Endodermal cell (in vitro differentiated cells): Measurements from ENCODE around the gene TGDS. TPM values are rescaled to one million over a fixed set of nuclear protein-coding genes. Genes with fewer than 3 reads are reported as not detected.

Experiments used
- DNase-seq: peaks from one replicate; pipeline ENCODE4 v3.0.0-alpha.2; 2017
- H3K27ac ChIP-seq: 2 replicates; pipeline ENCODE4 v1.5.1; 2013; ENCODE audit warnings: mild to moderate bottlenecking, low read depth, low read length, moderate library complexity
- H3K27me3 ChIP-seq: 2 replicates; pipeline ENCODE4 v1.6.1; 2013; ENCODE audit warnings: mild to moderate bottlenecking, low read length, moderate library complexity; ENCODE audit not compliant: insufficient read depth, control insufficient read depth, poor library complexity, severe bottlenecking
- H3K36me3 ChIP-seq: 2 replicates; pipeline ENCODE4 v1.7.0; 2013; ENCODE audit warnings: mild to moderate bottlenecking, low read length, moderate library complexity; ENCODE audit not compliant: control insufficient read depth, insufficient read depth
- H3K4me1 ChIP-seq: one replicate; pipeline ENCODE4 v1.7.0; 2013; ENCODE audit warnings: low read length; ENCODE audit not compliant: control insufficient read depth, insufficient read depth
- H3K4me3 ChIP-seq: 2 replicates; pipeline ENCODE4 v1.5.1; 2013; ENCODE audit warnings: mild to moderate bottlenecking, low read length, moderate library complexity
- H3K9ac ChIP-seq: 2 replicates; pipeline ENCODE4 v1.6.1; 2013; ENCODE audit warnings: mild to moderate bottlenecking, low read length, moderate library complexity; ENCODE audit not compliant: poor library complexity, severe bottlenecking; ENCODE audit errors: extremely low read depth
- H3K9me3 ChIP-seq: 2 replicates; pipeline ENCODE4 v1.6.1; 2013; ENCODE audit warnings: mild to moderate bottlenecking, low read length, moderate library complexity; ENCODE audit not compliant: control insufficient read depth
- H3K27ac Mint-ChIP-seq: 2 replicates; pipeline ENCODE4 v1.8.0; 2020; ENCODE audit warnings: mixed read lengths
- H3K27me3 Mint-ChIP-seq: 2 replicates; pipeline ENCODE4 v1.8.0; 2021; ENCODE audit warnings: mild to moderate bottlenecking, mixed read lengths; ENCODE audit not compliant: insufficient read depth
- H3K36me3 Mint-ChIP-seq: 2 replicates; pipeline ENCODE4 v1.8.0; 2020; ENCODE audit warnings: low read depth, mixed read lengths
- H3K4me1 Mint-ChIP-seq: 2 replicates; pipeline ENCODE4 v1.8.0; 2020; ENCODE audit warnings: mixed read lengths
- H3K4me3 Mint-ChIP-seq: 2 replicates; pipeline ENCODE4 v1.8.0; 2020; ENCODE audit warnings: mild to moderate bottlenecking, moderate library complexity, mixed read lengths
- H3K9me3 Mint-ChIP-seq: 2 replicates; pipeline ENCODE4 v1.8.0; 2020; ENCODE audit warnings: mild to moderate bottlenecking, mixed read lengths
- CTCF ChIP-seq: fragments of 200-600 bp; sonication (generic); conservative IDR thresholded peaks from 2 replicates; pipeline ENCODE4 v1.5.0; 2021; ENCODE audit warnings: antibody characterized with exemption, mild to moderate bottlenecking
- WGBS, 2 experiments: methylation state at CpG; one replicate each; pipeline versions ENCODE4 v1.1.5 to v1.1.7; 2013; ENCODE audit warnings: missing lambda C conversion rate in 2 of 2, mixed read lengths in 1 of 2; ENCODE audit not compliant: insufficient coverage in 1 of 2, insufficient read length in 1 of 2; 5-methylcytosine and 5-hydroxymethylcytosine counted together
- total RNA-seq, 2 donors: library from RNA; stranded (reverse); fragmentation: NEBNext Ultra II Directional in 1 of 2; extraction: Animal tissue kit (Norgen Biotek cat#: 25700) in 1 of 2; gene quantifications; 2 replicates in 1 of 2; 3 replicates in 1 of 2; pipeline ENCODE4 v1.2.1, GENCODE V29; 2021

The TGDS gene
- total RNA-seq, 2 donors from 2014 or later = 11.3 to 14.1 TPM

GRCh38 chr13:94620286-94620896 lies 24.4 kb upstream of the TGDS start:
- WGBS, 2 experiments = 84 to 100% methylated on average over 1 to 2 of the region's 2 CpGs
- TF ChIP-seq CTCF = peak; percentile 92
- Mint-ChIP-seq H3K4me1 (peaks cover 2% of the 10 kb centered on the region), H3K27me3 (no peaks in the 10 kb centered on the region), H3K36me3 (peaks cover 36% of the 10 kb centered on the region), H3K4me3 (no peak overlapping the region), H3K9me3 (no peaks in the 10 kb centered on the region), H3K27ac (no peak overlapping the region)
- H3K27me3 ChIP-seq = no peaks in the 10 kb centered on the region
- no peak overlapping the region for H3K9ac ChIP-seq
- DNase-seq = peak; percentile 77
- no peaks in the 10 kb centered on the region for H3K9me3 ChIP-seq
- H3K4me3 ChIP-seq = no peak overlapping the region
- no peaks in the 10 kb centered on the region for H3K4me1 ChIP-seq
- H3K27ac ChIP-seq = no peak overlapping the region
- H3K36me3 ChIP-seq = peaks cover 46% of the 10 kb centered on the region

GRCh38 chr13:94617389-94618000 lies 21.5 kb upstream of the TGDS start:
- H3K9ac ChIP-seq = no peak overlapping the region
- Mint-ChIP-seq H3K4me3 (no peak overlapping the region), H3K27me3 (no peaks in the 10 kb centered on the region), H3K9me3 (no peaks in the 10 kb centered on the region), H3K27ac (no peak overlapping the region), H3K36me3 (peaks cover 30% of the 10 kb centered on the region), H3K4me1 (no peaks in the 10 kb centered on the region)
- H3K27ac ChIP-seq = no peak overlapping the region
- peaks cover 57% of the 10 kb centered on the region for H3K36me3 ChIP-seq
- peak; percentile 49 for DNase-seq
- H3K27me3 ChIP-seq = no peaks in the 10 kb centered on the region
- no peaks in the 10 kb centered on the region for H3K9me3 ChIP-seq
- no peaks in the 10 kb centered on the region for H3K4me1 ChIP-seq
- 72% methylated on average over 3 of the region's 4 CpGs; no CpG with 5 or more reads in 1 of the 2 experiments for WGBS, 2 experiments
- peak; percentile 71 for TF ChIP-seq CTCF
- no peak overlapping the region for H3K4me3 ChIP-seq

DNA sequence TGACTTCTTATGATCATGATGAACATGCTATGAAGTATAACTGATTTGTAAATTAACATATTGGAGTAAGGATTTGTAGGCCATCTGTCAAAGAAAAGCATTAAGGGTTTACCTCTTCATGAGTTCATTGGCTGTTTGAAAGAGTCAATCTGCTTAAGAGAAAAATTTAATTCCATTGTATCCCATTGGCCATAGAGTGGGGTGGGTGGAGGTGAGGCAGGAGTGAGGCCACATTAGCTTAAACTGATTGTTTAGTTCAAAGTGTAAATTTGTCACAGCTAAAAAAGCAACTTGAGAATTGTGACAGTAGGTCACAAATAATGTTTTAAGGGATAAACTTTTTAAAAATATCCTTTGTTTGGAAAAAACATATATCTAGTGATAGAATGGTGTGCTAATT lies 17.1 kb upstream of the TGDS start:
- Mint-ChIP-seq H3K9me3 (no peaks in the 10 kb centered on the region), H3K27me3 (no peaks in the 10 kb centered on the region), H3K36me3 (peaks cover 26% of the 10 kb centered on the region), H3K27ac (no peak overlapping the region), H3K4me1 (no peaks in the 10 kb centered on the region), H3K4me3 (no peak overlapping the region)
- TF ChIP-seq CTCF = no peak
- H3K27me3 ChIP-seq = no peaks in the 10 kb centered on the region
- H3K27ac ChIP-seq = no peak overlapping the region
- H3K4me1 ChIP-seq = no peaks in the 10 kb centered on the region
- no peak for DNase-seq
- no peak overlapping the region for H3K9ac ChIP-seq
- H3K36me3 ChIP-seq = peaks cover 62% of the 10 kb centered on the region
- no peaks in the 10 kb centered on the region for H3K9me3 ChIP-seq
- no peak overlapping the region for H3K4me3 ChIP-seq
